HG03520 (cell line): ENCODE measurements around the gene SPI1.
"Not testable (repeated sequence)": the region's sequence is repeated elsewhere in the genome, so short reads cannot be mapped to it uniquely, and the experiment has no call there.

Experiments
- ATAC-seq: cut with Tn5 transposase; IDR thresholded peaks from one replicate; pipeline ENCODE4 v1.9.1; 2021; ENCODE audit warnings: mild to moderate bottlenecking, moderate library complexity; ENCODE audit not compliant: unreplicated experiment

Gene SPI1

GRCh38 chr11:47342854-47343253 lies 35.5 kb downstream of the SPI1 start:
- ATAC-seq: no peak

- no peak for ATAC-seq
Observed at GRCh38 chr11:47342036-47342803, 36.1 kb downstream of the SPI1 start.

- no peak for ATAC-seq
Observed at GRCh38 chr11:47340980-47341775, 37.2 kb downstream of the SPI1 start.

- no peak for ATAC-seq
Observed at GRCh38 chr11:47340010-47340409, 38.3 kb downstream of the SPI1 start.

GRCh38 chr11:47338396-47339241 lies 39.7 kb downstream of the SPI1 start:
- ATAC-seq: no peak

- ATAC-seq: no peak
Observed at GRCh38 chr11:47337229-47337924, 41.0 kb downstream of the SPI1 start.

GRCh38 chr11:47336595-47336994 lies 41.8 kb downstream of the SPI1 start:
- ATAC-seq: no peak

- no peak for ATAC-seq
Observed at GRCh38 chr11:47335733-47336132, 42.6 kb downstream of the SPI1 start.

GRCh38 chr11:47334699-47335411 lies 43.5 kb downstream of the SPI1 start:
- not testable (repeated sequence) for ATAC-seq

GRCh38 chr11:47333886-47334443 lies 44.4 kb downstream of the SPI1 start:
- ATAC-seq: no peak

GRCh38 chr11:47333526-47333845 lies 44.9 kb downstream of the SPI1 start:
- ATAC-seq: no peak

GRCh38 chr11:47332791-47333525 lies 45.4 kb downstream of the SPI1 start:
- ATAC-seq: no peak

GRCh38 chr11:47332303-47332711 lies 46.0 kb downstream of the SPI1 start:
- ATAC-seq: no peak

- ATAC-seq: no peak
Observed at GRCh38 chr11:47331454-47332302, 46.7 kb downstream of the SPI1 start.

GRCh38 chr11:47329987-47330931 lies 48.1 kb downstream of the SPI1 start:
- ATAC-seq: no peak

GRCh38 chr11:47329431-47329986 lies 48.8 kb downstream of the SPI1 start:
- ATAC-seq: no peak
